ENCODE data around the gene INTS6.
A peak's percentile ranks its signal among the peaks of the same experiment; 100 is the strongest.

The INTS6 gene

GRCh38 chr13:51394724-51395123 lies 58.1 kb downstream of the INTS6 start:
- Mint-ChIP-seq H3K4me3 (no peak overlapping the region), H3K27ac (no peak overlapping the region), H3K36me3 (peaks cover 12% of the 10 kb centered on the region), H3K4me1 (peaks cover 61% of the 10 kb centered on the region), H3K27me3 (no peaks in the 10 kb centered on the region), H3K9me3 (no peaks in the 10 kb centered on the region)

- no peak overlapping the region for H3K27ac Mint-ChIP-seq
- no peak overlapping the region for H3K4me3 Mint-ChIP-seq
- H3K9me3 Mint-ChIP-seq, result no peaks in the 10 kb centered on the region
- peaks cover 10% of the 10 kb centered on the region for H3K4me1 Mint-ChIP-seq
- H3K27me3 Mint-ChIP-seq, result no peaks in the 10 kb centered on the region
- H3K36me3 Mint-ChIP-seq, result peaks cover 10% of the 10 kb centered on the region
Measured at GRCh38 chr13:51385114-51385513, 67.7 kb downstream of the INTS6 start.

- Mint-ChIP-seq H3K27ac (peak overlapping the region; percentile 65), H3K9me3 (no peaks in the 10 kb centered on the region), H3K36me3 (peaks cover 14% of the 10 kb centered on the region), H3K4me3 (no peak overlapping the region), H3K4me1 (peaks cover 3% of the 10 kb centered on the region), H3K27me3 (no peaks in the 10 kb centered on the region)
Measured at GRCh38 chr13:51380269-51380668, 72.6 kb downstream of the INTS6 start.

GRCh38 chr13:51373451-51373850 lies 79.4 kb downstream of the INTS6 start:
- no peaks in the 10 kb centered on the region for H3K9me3 Mint-ChIP-seq
- no peaks in the 10 kb centered on the region for H3K27me3 Mint-ChIP-seq
- H3K27ac Mint-ChIP-seq, result no peak overlapping the region
- peaks cover 5% of the 10 kb centered on the region for H3K4me1 Mint-ChIP-seq
- no peak overlapping the region for H3K4me3 Mint-ChIP-seq
- H3K36me3 Mint-ChIP-seq, result peaks cover 24% of the 10 kb centered on the region

GRCh38 chr13:51371768-51372399 lies 81.0 kb downstream of the INTS6 start:
- no peaks in the 10 kb centered on the region for H3K9me3 Mint-ChIP-seq
- H3K36me3 Mint-ChIP-seq, result peaks cover 21% of the 10 kb centered on the region
- no peak overlapping the region for H3K27ac Mint-ChIP-seq
- H3K27me3 Mint-ChIP-seq, result no peaks in the 10 kb centered on the region
- peaks cover 5% of the 10 kb centered on the region for H3K4me1 Mint-ChIP-seq
- H3K4me3 Mint-ChIP-seq, result no peak overlapping the region

GRCh38 chr13:51370811-51371210 lies 82.0 kb downstream of the INTS6 start:
- Mint-ChIP-seq H3K4me3 (no peak overlapping the region), H3K27ac (no peak overlapping the region), H3K9me3 (no peaks in the 10 kb centered on the region), H3K27me3 (no peaks in the 10 kb centered on the region), H3K4me1 (peaks cover 5% of the 10 kb centered on the region), H3K36me3 (peaks cover 23% of the 10 kb centered on the region)

GRCh38 chr13:51370116-51370515 lies 82.7 kb downstream of the INTS6 start:
- Mint-ChIP-seq H3K27me3 (no peaks in the 10 kb centered on the region), H3K36me3 (peaks cover 21% of the 10 kb centered on the region), H3K27ac (peak overlapping the region; percentile 36), H3K9me3 (no peaks in the 10 kb centered on the region), H3K4me3 (no peak overlapping the region), H3K4me1 (peaks cover 5% of the 10 kb centered on the region)

- Mint-ChIP-seq H3K9me3 (no peaks in the 10 kb centered on the region), H3K4me1 (peaks cover 12% of the 10 kb centered on the region), H3K27me3 (no peaks in the 10 kb centered on the region), H3K36me3 (peaks cover 26% of the 10 kb centered on the region), H3K4me3 (no peak overlapping the region), H3K27ac (no peak overlapping the region)
Measured at GRCh38 chr13:51364404-51365008, 88.3 kb downstream of the INTS6 start.

- H3K36me3 Mint-ChIP-seq, result peaks cover 20% of the 10 kb centered on the region
- H3K27me3 Mint-ChIP-seq, result no peaks in the 10 kb centered on the region
- H3K27ac Mint-ChIP-seq, result peak overlapping the region; percentile 3
- H3K4me3 Mint-ChIP-seq, result no peak overlapping the region
- H3K4me1 Mint-ChIP-seq, result peaks cover 6% of the 10 kb centered on the region
- H3K9me3 Mint-ChIP-seq, result no peaks in the 10 kb centered on the region
Measured at GRCh38 chr13:51363625-51364024, 89.2 kb downstream of the INTS6 start.

- Mint-ChIP-seq H3K36me3 (peaks cover 15% of the 10 kb centered on the region), H3K9me3 (no peaks in the 10 kb centered on the region), H3K4me3 (no peak overlapping the region), H3K4me1 (peaks cover 6% of the 10 kb centered on the region), H3K27me3 (no peaks in the 10 kb centered on the region), H3K27ac (no peak overlapping the region)
Measured at GRCh38 chr13:51361106-51361505, 91.7 kb downstream of the INTS6 start.

GRCh38 chr13:51360489-51360888 lies 92.3 kb downstream of the INTS6 start:
- H3K4me3 Mint-ChIP-seq, result no peak overlapping the region
- peaks cover 6% of the 10 kb centered on the region for H3K4me1 Mint-ChIP-seq
- peaks cover 15% of the 10 kb centered on the region for H3K36me3 Mint-ChIP-seq
- no peak overlapping the region for H3K27ac Mint-ChIP-seq
- no peaks in the 10 kb centered on the region for H3K9me3 Mint-ChIP-seq
- H3K27me3 Mint-ChIP-seq, result no peaks in the 10 kb centered on the region

- H3K4me1 Mint-ChIP-seq, result peaks cover 6% of the 10 kb centered on the region
- no peak overlapping the region for H3K4me3 Mint-ChIP-seq
- H3K27me3 Mint-ChIP-seq, result no peaks in the 10 kb centered on the region
- no peaks in the 10 kb centered on the region for H3K9me3 Mint-ChIP-seq
- H3K36me3 Mint-ChIP-seq, result peaks cover 14% of the 10 kb centered on the region
- no peak overlapping the region for H3K27ac Mint-ChIP-seq
Measured at GRCh38 chr13:51359352-51359751, 93.5 kb downstream of the INTS6 start.

- H3K4me1 Mint-ChIP-seq, result peaks cover under 1% of the 10 kb centered on the region
- H3K4me3 Mint-ChIP-seq, result no peak overlapping the region
- H3K9me3 Mint-ChIP-seq, result no peaks in the 10 kb centered on the region
- H3K27me3 Mint-ChIP-seq, result no peaks in the 10 kb centered on the region
- no peak overlapping the region for H3K27ac Mint-ChIP-seq
- peaks cover 13% of the 10 kb centered on the region for H3K36me3 Mint-ChIP-seq
Measured at GRCh38 chr13:51357928-51358595, 94.8 kb downstream of the INTS6 start.

- Mint-ChIP-seq H3K36me3 (peaks cover 7% of the 10 kb centered on the region), H3K27me3 (no peaks in the 10 kb centered on the region), H3K4me3 (no peak overlapping the region), H3K4me1 (no peaks in the 10 kb centered on the region), H3K27ac (no peak overlapping the region), H3K9me3 (peaks cover 10% of the 10 kb centered on the region)
Measured at GRCh38 chr13:51355217-51355616, 97.6 kb downstream of the INTS6 start.

- Mint-ChIP-seq H3K4me3 (no peak overlapping the region), H3K27me3 (no peaks in the 10 kb centered on the region), H3K4me1 (no peaks in the 10 kb centered on the region), H3K9me3 (peaks cover 10% of the 10 kb centered on the region), H3K27ac (no peak overlapping the region), H3K36me3 (peaks cover 7% of the 10 kb centered on the region)
Measured at GRCh38 chr13:51349016-51349415, 103.8 kb downstream of the INTS6 start.

Measured in activated naive CD4-positive, alpha-beta T cell treated with anti-CD3 and anti-CD28 coated beads, Interleukin-2, amount 50 U/mL, for 24 hours (primary cell).